SK-N-SH treated with all-trans-retinoic acid at 6 μM for 48 hours (cell line): Measurements from ENCODE around the gene CEMIP.

ENCODE experiments used
- CSRNP3 ChIP-seq: fragments of 250-450 bp; sonication (Bioruptor Pico); IDR thresholded peaks from 2 replicates; pipeline ENCODE4 v1.5.1; 2021; ENCODE audit warnings: mild to moderate bottlenecking, moderate library complexity
- POU6F1 ChIP-seq: fragments of 250-450 bp; sonication (Bioruptor Pico); IDR thresholded peaks from 2 replicates; pipeline ENCODE4 v1.8.0; 2021; ENCODE audit warnings: low read depth, mild to moderate bottlenecking, moderate library complexity, borderline replicate concordance
- TOX ChIP-seq: fragments of 250-450 bp; sonication (Bioruptor Pico); IDR thresholded peaks from 2 replicates; pipeline ENCODE4 v1.8.0; 2021; ENCODE audit warnings: mild to moderate bottlenecking, moderate library complexity, borderline replicate concordance
- ZC3H10 ChIP-seq: fragments of 250-450 bp; sonication (Bioruptor Pico); IDR thresholded peaks from 2 replicates; pipeline ENCODE4 v1.5.1; 2021; ENCODE audit warnings: mild to moderate bottlenecking, moderate library complexity
- ZFP30 ChIP-seq: fragments of 450-650 bp; formaldehyde crosslinking; IDR thresholded peaks from 2 replicates; pipeline ENCODE4 v1.5.0; 2022; ENCODE audit warnings: mild to moderate bottlenecking, moderate library complexity
- ZNF565 ChIP-seq: fragments of 450-650 bp; formaldehyde crosslinking; conservative IDR thresholded peaks from 2 replicates; pipeline ENCODE4 v1.5.0; 2020; ENCODE audit warnings: low read depth, mild to moderate bottlenecking, moderate library complexity
- ZNF8 ChIP-seq: fragments of 450-650 bp; formaldehyde crosslinking; IDR thresholded peaks from 2 replicates; pipeline ENCODE4 v1.5.0; 2020; ENCODE audit warnings: mild to moderate bottlenecking, moderate library complexity

GRCh38 chr15:80838666-80839065 is 59.5 kb downstream of the CEMIP start:
- no peak for TF ChIP-seq ZFP30 (CRISPR knock-in tag)
- TF ChIP-seq POU6F1, result no peak
- TF ChIP-seq TOX (CRISPR knock-in tag), result no peak
- TF ChIP-seq ZNF565 (CRISPR knock-in tag), result no peak
- no peak for TF ChIP-seq ZNF8 (CRISPR knock-in tag)
- TF ChIP-seq CSRNP3 (CRISPR knock-in tag), result no peak
- TF ChIP-seq ZC3H10 (CRISPR knock-in tag), result no peak
